ENCODE measurements around the gene ILKAP.

Gene ILKAP

DNA sequence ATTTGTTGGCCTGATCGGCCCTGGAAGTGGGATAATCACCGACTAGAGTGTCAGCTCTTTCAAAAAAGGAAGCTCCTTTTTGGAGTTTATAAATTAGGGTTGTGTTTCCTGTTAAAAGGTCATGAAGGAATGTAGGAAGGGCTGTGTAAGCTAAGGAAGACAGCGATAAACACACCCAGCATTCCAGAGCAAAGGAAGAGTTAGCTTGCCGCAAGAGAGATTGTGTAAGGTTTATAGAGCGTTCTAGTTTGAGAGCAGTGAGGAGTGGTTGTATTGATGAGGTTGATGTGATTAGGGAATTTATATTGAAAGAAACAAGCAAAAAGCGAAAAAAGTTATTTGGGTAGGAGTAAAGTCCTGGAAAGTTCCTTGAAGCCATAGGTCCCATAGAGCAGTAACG lies 3.5 kb upstream of the ILKAP start:
- TF ChIP-seq, protein P1, sequence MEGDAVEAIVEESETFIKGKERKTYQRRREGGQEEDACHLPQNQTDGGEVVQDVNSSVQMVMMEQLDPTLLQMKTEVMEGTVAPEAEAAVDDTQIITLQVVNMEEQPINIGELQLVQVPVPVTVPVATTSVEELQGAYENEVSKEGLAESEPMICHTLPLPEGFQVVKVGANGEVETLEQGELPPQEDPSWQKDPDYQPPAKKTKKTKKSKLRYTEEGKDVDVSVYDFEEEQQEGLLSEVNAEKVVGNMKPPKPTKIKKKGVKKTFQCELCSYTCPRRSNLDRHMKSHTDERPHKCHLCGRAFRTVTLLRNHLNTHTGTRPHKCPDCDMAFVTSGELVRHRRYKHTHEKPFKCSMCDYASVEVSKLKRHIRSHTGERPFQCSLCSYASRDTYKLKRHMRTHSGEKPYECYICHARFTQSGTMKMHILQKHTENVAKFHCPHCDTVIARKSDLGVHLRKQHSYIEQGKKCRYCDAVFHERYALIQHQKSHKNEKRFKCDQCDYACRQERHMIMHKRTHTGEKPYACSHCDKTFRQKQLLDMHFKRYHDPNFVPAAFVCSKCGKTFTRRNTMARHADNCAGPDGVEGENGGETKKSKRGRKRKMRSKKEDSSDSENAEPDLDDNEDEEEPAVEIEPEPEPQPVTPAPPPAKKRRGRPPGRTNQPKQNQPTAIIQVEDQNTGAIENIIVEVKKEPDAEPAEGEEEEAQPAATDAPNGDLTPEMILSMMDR (IDR thresholded peaks at IDR 0.05; ENCODE audit: insufficient read depth, low read length, poor library complexity, severe bottlenecking): no peak
- TF ChIP-seq EZH2phosphoT487 (conservative IDR thresholded peaks at IDR 0.05; ENCODE audit: low read length): no peak
- no peak overlapping the region for H3K4me2 ChIP-seq (ENCODE audit: low read depth, low read length, poor library complexity, severe bottlenecking)
- H3K79me2 ChIP-seq (ENCODE audit: insufficient read depth, low read length): peaks cover 11% of the 10 kb centered on the region
- H2AFZ ChIP-seq (ENCODE audit: low read depth, low read length, severe bottlenecking): no peak overlapping the region
- peaks cover 5% of the 10 kb centered on the region; the same call in 1 of the 2 replicates for H4K20me1 ChIP-seq (ENCODE audit: low read depth, low read length)
- no peak overlapping the region for H3K27ac ChIP-seq (ENCODE audit: low read depth, low read length)
- no peaks in the 10 kb centered on the region for H3K9me3 ChIP-seq (ENCODE audit: insufficient read depth, low read length)
- no peaks in the 10 kb centered on the region for H3K36me3 ChIP-seq (ENCODE audit: low read length)
- no peaks in the 10 kb centered on the region for H3F3A ChIP-seq (ENCODE audit: insufficient read depth)
- no peaks in the 10 kb centered on the region for H3K27me3 ChIP-seq (ENCODE audit: low read length)
- H3K9me2 ChIP-seq (replicated peaks; ENCODE audit: insufficient read depth, low read length): no peaks in the 10 kb centered on the region
- H3K9ac ChIP-seq (ENCODE audit: low read length): no peak overlapping the region
- no peak overlapping the region for H3K4me3 ChIP-seq (ENCODE audit: insufficient read depth, low read length, poor library complexity, severe bottlenecking)

DNA sequence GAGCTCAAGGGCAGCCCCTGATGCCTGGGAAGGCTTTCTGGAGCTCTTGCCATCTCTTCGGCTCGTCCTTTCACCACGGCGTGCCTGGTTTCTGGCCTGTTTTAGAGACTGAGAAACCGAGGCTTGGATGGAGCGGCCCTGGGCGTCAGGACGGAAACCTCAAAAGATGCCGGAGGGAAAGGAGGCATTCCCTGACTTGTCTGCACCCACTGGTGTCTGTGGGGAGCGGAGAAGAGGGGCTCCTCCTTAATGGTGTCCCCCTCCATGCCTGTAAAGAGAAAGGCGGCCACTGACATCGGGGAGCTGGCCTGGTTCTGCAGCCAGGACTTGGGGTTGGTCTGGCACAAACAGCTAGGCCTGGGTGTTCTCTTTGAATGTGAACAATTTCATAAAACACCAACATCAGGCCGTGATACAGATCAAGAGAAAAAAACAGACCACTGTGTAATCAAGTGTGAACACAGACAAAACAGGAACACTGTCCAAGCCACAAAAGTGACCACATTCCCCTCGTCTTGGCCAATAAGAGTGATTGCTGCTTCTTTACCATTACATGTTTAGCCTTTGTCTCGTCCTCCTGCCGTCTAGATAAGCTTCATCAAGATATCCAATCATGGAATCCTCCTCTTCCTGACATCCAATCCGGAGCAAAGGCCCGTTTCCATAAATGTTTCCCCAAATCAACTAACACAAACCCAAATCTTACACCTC lies 633 bp upstream of the ILKAP start:
- peak overlapping the region; percentile 58 for H3K27ac ChIP-seq (ENCODE audit: low read depth, low read length)
- no peaks in the 10 kb centered on the region for H3K9me2 ChIP-seq (replicated peaks; ENCODE audit: insufficient read depth, low read length)
- TF ChIP-seq, protein P1 (IDR thresholded peaks at IDR 0.05; ENCODE audit: insufficient read depth, low read length, poor library complexity, severe bottlenecking): no peak
- TF ChIP-seq EZH2phosphoT487 (conservative IDR thresholded peaks at IDR 0.05; ENCODE audit: low read length): no peak
- H3K27me3 ChIP-seq (ENCODE audit: low read length): no peaks in the 10 kb centered on the region
- peak overlapping the region; percentile 90 for H3K9ac ChIP-seq (ENCODE audit: low read length)
- H3K4me3 ChIP-seq (ENCODE audit: insufficient read depth, low read length, poor library complexity, severe bottlenecking): peak overlapping the region; percentile 54
- H3K9me3 ChIP-seq (ENCODE audit: insufficient read depth, low read length): no peaks in the 10 kb centered on the region
- no peaks in the 10 kb centered on the region for H3K36me3 ChIP-seq (ENCODE audit: low read length)
- peaks cover 40% of the 10 kb centered on the region for H3K79me2 ChIP-seq (ENCODE audit: insufficient read depth, low read length)
- peaks cover 30% of the 10 kb centered on the region; the same call in 1 of the 2 replicates for H4K20me1 ChIP-seq (ENCODE audit: low read depth, low read length)
- no peaks in the 10 kb centered on the region for H3F3A ChIP-seq (ENCODE audit: insufficient read depth)
- peak overlapping the region; percentile 95 for H2AFZ ChIP-seq (ENCODE audit: low read depth, low read length, severe bottlenecking)
- H3K4me2 ChIP-seq (ENCODE audit: low read depth, low read length, poor library complexity, severe bottlenecking): peak overlapping the region; percentile 90

- H3K36me3 ChIP-seq (ENCODE audit: low read length): no peaks in the 10 kb centered on the region
- no peaks in the 10 kb centered on the region for H3K9me2 ChIP-seq (replicated peaks; ENCODE audit: insufficient read depth, low read length)
- peaks cover 35% of the 10 kb centered on the region; the same call in 1 of the 2 replicates for H4K20me1 ChIP-seq (ENCODE audit: low read depth, low read length)
- H3K27me3 ChIP-seq (ENCODE audit: low read length): no peaks in the 10 kb centered on the region
- H3K27ac ChIP-seq (ENCODE audit: low read depth, low read length): peak overlapping the region; percentile 64
- no peak overlapping the region for H2AFZ ChIP-seq (ENCODE audit: low read depth, low read length, severe bottlenecking)
- H3F3A ChIP-seq (ENCODE audit: insufficient read depth): no peaks in the 10 kb centered on the region
- TF ChIP-seq, protein P1 (IDR thresholded peaks at IDR 0.05; ENCODE audit: insufficient read depth, low read length, poor library complexity, severe bottlenecking): no peak
- no peak for TF ChIP-seq EZH2phosphoT487 (conservative IDR thresholded peaks at IDR 0.05; ENCODE audit: low read length)
- H3K4me3 ChIP-seq (ENCODE audit: insufficient read depth, low read length, poor library complexity, severe bottlenecking): peak overlapping the region; percentile 70
- peaks cover 56% of the 10 kb centered on the region for H3K79me2 ChIP-seq (ENCODE audit: insufficient read depth, low read length)
- H3K9ac ChIP-seq (ENCODE audit: low read length): peak overlapping the region; percentile 90
- no peaks in the 10 kb centered on the region for H3K9me3 ChIP-seq (ENCODE audit: insufficient read depth, low read length)
- peak overlapping the region; percentile 94 for H3K4me2 ChIP-seq (ENCODE audit: low read depth, low read length, poor library complexity, severe bottlenecking)
Measured at GRCh38 chr2:238202326-238203093, 985 bp downstream of the ILKAP start.

All from SU-DHL-6 (cell line).